Keratinocyte (primary cell): ENCODE measurements around the gene THG1L.

Experiments used
- EZH2 ChIP-seq: IDR thresholded peaks from one replicate; pipeline ENCODE4 v1.6.1; 2012; ENCODE audit warnings: inconsistent platforms, mild to moderate bottlenecking, low read length, moderate library complexity
- TF ChIP-seq, protein P1 (sequence below), 3 experiments: IDR thresholded peaks in 1 of 3; conservative IDR thresholded peaks in 1 of 3; optimal IDR thresholded peaks in 1 of 3; 2 replicates in 2 of 3; 3 replicates in 1 of 3; pipeline versions ENCODE3 to v1.5.1; 2011; ENCODE audit warnings: low read length in 3 of 3, mild to moderate bottlenecking in 3 of 3, moderate library complexity in 2 of 3, control low read depth in 1 of 3, inconsistent platforms in 1 of 3; ENCODE audit not compliant: insufficient read depth in 2 of 3; ENCODE audit errors: extremely low read depth in 1 of 3

DNA sequence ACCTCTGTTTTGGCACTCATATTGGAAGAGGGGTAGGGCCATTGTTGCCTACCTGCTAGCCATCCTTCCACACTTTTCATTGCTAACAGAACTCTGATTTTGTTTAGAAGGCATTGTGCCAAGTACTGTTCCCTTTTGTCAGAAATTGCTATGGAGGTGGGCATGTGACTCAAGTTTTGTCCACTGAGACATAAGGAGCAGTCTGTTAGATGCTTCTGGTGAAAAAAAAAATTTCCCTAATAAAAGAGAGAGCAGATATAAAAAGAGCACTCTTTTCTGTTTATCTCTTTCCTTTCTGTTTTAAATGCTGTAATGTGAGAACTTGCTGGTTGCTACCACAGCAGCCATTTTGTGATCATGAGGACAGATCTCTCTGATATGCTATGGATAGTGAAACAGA is 21.9 kb upstream of the THG1L start:
- TF ChIP-seq, protein P1, sequence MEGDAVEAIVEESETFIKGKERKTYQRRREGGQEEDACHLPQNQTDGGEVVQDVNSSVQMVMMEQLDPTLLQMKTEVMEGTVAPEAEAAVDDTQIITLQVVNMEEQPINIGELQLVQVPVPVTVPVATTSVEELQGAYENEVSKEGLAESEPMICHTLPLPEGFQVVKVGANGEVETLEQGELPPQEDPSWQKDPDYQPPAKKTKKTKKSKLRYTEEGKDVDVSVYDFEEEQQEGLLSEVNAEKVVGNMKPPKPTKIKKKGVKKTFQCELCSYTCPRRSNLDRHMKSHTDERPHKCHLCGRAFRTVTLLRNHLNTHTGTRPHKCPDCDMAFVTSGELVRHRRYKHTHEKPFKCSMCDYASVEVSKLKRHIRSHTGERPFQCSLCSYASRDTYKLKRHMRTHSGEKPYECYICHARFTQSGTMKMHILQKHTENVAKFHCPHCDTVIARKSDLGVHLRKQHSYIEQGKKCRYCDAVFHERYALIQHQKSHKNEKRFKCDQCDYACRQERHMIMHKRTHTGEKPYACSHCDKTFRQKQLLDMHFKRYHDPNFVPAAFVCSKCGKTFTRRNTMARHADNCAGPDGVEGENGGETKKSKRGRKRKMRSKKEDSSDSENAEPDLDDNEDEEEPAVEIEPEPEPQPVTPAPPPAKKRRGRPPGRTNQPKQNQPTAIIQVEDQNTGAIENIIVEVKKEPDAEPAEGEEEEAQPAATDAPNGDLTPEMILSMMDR (optimal IDR thresholded peaks at IDR 0.05 in 1 of 3, IDR thresholded peaks at IDR 0.05 in 1 of 3, conservative IDR thresholded peaks at IDR 0.05 in 1 of 3; ENCODE audit: extremely low read depth in 1 of 3, insufficient read depth in 2 of 3, low read length in 3 of 3) = no peak
- no peak for TF ChIP-seq EZH2
